KOPT-K1 (cell line): ENCODE measurements around the gene SEC22C.

Source experiments
- H3K27ac ChIP-seq: fragments of 200-600 bp; sonication (generic); 2 replicates; pipeline ENCODE4 v1.5.1; 2016; ENCODE audit warnings: antibody characterized with exemption, mild to moderate bottlenecking, low read depth, low read length; ENCODE audit not compliant: poor library complexity, severe bottlenecking
- H3K36me3 ChIP-seq: fragments of 200-600 bp; sonication (generic); 2 replicates; pipeline ENCODE4 v1.5.1; 2017; ENCODE audit warnings: antibody characterized with exemption, mild to moderate bottlenecking, low read length, moderate library complexity; ENCODE audit not compliant: insufficient read depth
- H3K9me3 ChIP-seq: fragments of 200-600 bp; sonication (generic); 2 replicates; pipeline ENCODE4 v1.5.1; 2017; ENCODE audit warnings: antibody characterized with exemption, low read length, mild to moderate bottlenecking; ENCODE audit not compliant: insufficient read depth, poor library complexity, severe bottlenecking

Gene SEC22C

GRCh38 chr3:42515976-42516375, 65.8 kb downstream of the SEC22C start:
- H3K27ac ChIP-seq: no peak overlapping the region
- no peaks in the 10 kb centered on the region for H3K36me3 ChIP-seq
- no peaks in the 10 kb centered on the region for H3K9me3 ChIP-seq

GRCh38 chr3:42515391-42515916, 66.3 kb downstream of the SEC22C start:
- no peaks in the 10 kb centered on the region for H3K36me3 ChIP-seq
- no peak overlapping the region for H3K27ac ChIP-seq
- H3K9me3 ChIP-seq: no peaks in the 10 kb centered on the region

- Histone ChIP-seq H3K36me3 (no peaks in the 10 kb centered on the region), H3K27ac (no peak overlapping the region)
Observed at GRCh38 chr3:42514876-42515275, 66.9 kb downstream of the SEC22C start.

GRCh38 chr3:42513521-42513920, 68.2 kb downstream of the SEC22C start:
- Histone ChIP-seq H3K9me3 (no peaks in the 10 kb centered on the region), H3K27ac (no peak overlapping the region), H3K36me3 (no peaks in the 10 kb centered on the region)

More at GRCh38 chr3:42514876-42515275, 66.9 kb downstream of the SEC22C start:
- H3K9me3 ChIP-seq: no peaks in the 10 kb centered on the region

GRCh38 chr3:42513121-42513520, 68.6 kb downstream of the SEC22C start:
- no peak overlapping the region for H3K27ac ChIP-seq
- no peaks in the 10 kb centered on the region for H3K9me3 ChIP-seq
- H3K36me3 ChIP-seq: no peaks in the 10 kb centered on the region

GRCh38 chr3:42511736-42512135, 70.0 kb downstream of the SEC22C start:
- Histone ChIP-seq H3K27ac (no peak overlapping the region), H3K36me3 (no peaks in the 10 kb centered on the region), H3K9me3 (no peaks in the 10 kb centered on the region)

- Histone ChIP-seq H3K9me3 (no peaks in the 10 kb centered on the region), H3K36me3 (no peaks in the 10 kb centered on the region), H3K27ac (no peak overlapping the region)
Observed at GRCh38 chr3:42511201-42511600, 70.6 kb downstream of the SEC22C start.

GRCh38 chr3:42510325-42510724, 71.4 kb downstream of the SEC22C start:
- no peaks in the 10 kb centered on the region for H3K9me3 ChIP-seq
- no peak overlapping the region for H3K27ac ChIP-seq

GRCh38 chr3:42509111-42509510, 72.7 kb downstream of the SEC22C start:
- Histone ChIP-seq H3K36me3 (no peaks in the 10 kb centered on the region), H3K27ac (no peak overlapping the region), H3K9me3 (no peaks in the 10 kb centered on the region)

More at GRCh38 chr3:42510325-42510724, 71.4 kb downstream of the SEC22C start:
- no peaks in the 10 kb centered on the region for H3K36me3 ChIP-seq

GRCh38 chr3:42508562-42508961, 73.2 kb downstream of the SEC22C start:
- H3K9me3 ChIP-seq: no peaks in the 10 kb centered on the region
- no peak overlapping the region for H3K27ac ChIP-seq
- no peaks in the 10 kb centered on the region for H3K36me3 ChIP-seq

GRCh38 chr3:42507761-42508335, 73.9 kb downstream of the SEC22C start:
- Histone ChIP-seq H3K27ac (peak overlapping the region; percentile 5), H3K9me3 (no peaks in the 10 kb centered on the region), H3K36me3 (no peaks in the 10 kb centered on the region)

GRCh38 chr3:42507252-42507651, 74.5 kb downstream of the SEC22C start:
- Histone ChIP-seq H3K9me3 (peaks cover 2% of the 10 kb centered on the region), H3K27ac (peak overlapping the region; percentile 5), H3K36me3 (no peaks in the 10 kb centered on the region)

- Histone ChIP-seq H3K27ac (no peak overlapping the region), H3K9me3 (peaks cover 10% of the 10 kb centered on the region), H3K36me3 (no peaks in the 10 kb centered on the region)
Observed at GRCh38 chr3:42505849-42506410, 75.8 kb downstream of the SEC22C start.

GRCh38 chr3:42505128-42505848, 76.5 kb downstream of the SEC22C start:
- H3K27ac ChIP-seq: no peak overlapping the region
- H3K9me3 ChIP-seq: peaks cover 10% of the 10 kb centered on the region
- H3K36me3 ChIP-seq: no peaks in the 10 kb centered on the region

GRCh38 chr3:42504334-42505127, 77.2 kb downstream of the SEC22C start:
- no peak overlapping the region for H3K27ac ChIP-seq
- H3K36me3 ChIP-seq: no peaks in the 10 kb centered on the region
- H3K9me3 ChIP-seq: peaks cover 10% of the 10 kb centered on the region
